Amniotic stem cell (primary cell): ENCODE data around the gene SLC8A3.

ENCODE experiments used
- DNase-seq: peaks from one replicate; lab custom pipeline; 2025; lab: John Stamatoyannopoulos, UW

SLC8A3 gene

DNA sequence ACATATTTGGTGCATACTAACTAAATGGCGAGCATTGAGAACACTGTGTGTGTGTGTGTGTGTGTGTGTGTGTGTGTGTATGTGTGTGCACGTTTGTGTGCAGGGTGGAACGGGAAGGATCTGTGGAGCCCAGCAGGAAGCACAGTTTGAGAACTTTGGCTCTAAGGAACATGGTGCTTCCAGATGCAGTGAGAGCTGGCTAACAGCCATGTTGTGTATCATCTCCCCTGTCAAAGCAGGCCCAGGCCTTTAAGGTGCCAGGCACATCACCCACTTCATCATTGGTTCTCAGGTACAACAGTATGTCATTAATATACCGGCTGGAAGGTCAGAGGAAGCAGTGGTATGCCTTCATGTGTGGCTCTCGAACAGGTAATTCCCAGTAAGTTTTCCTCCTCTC is 72.5 kb downstream of the SLC8A3 start:
- no peak for DNase-seq

DNA sequence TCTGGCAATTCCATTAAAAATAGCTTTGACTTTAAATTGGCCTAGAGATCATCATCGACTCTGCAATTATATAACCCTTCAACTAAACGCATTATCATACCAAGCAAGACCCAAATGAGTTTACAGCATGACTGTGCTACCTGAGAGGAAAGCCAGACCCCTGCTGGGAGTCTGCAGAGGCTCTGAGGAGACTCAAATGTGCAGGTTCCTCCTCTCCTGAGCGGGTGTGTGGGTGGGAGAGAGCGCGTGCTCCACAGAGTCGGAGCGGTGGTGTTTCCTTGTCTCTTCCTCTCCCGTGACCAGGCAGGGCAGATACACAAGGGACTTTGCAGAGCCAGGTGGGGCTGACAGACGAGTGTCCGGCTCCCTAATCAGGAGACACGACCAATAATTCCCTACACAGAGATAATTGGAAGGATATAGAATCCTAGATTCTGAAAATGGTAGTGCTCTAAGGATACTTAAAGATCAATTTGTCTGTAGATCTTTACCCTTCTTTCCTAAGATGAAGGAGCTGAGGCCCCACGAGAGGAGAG is 74.1 kb downstream of the SLC8A3 start:
- no peak for DNase-seq

DNA sequence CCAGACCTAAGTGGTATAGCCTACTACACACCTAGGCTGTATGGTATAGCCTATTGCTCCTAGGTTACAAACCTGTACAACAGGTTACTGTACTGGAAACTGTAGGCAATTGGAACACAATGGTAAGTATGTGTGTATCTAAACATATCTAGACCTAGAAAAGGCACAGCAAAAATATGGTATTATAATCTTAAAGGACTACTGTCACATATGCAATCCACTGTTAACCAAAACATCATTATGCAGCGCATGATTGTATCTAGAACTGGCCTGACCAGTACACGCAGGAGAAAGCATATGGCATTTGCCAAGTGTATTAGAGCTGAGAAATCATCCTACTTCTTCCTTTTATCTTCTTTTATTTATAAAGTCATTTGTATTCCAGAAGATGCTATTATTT is 75.5 kb downstream of the SLC8A3 start:
- DNase-seq: no peak

DNA sequence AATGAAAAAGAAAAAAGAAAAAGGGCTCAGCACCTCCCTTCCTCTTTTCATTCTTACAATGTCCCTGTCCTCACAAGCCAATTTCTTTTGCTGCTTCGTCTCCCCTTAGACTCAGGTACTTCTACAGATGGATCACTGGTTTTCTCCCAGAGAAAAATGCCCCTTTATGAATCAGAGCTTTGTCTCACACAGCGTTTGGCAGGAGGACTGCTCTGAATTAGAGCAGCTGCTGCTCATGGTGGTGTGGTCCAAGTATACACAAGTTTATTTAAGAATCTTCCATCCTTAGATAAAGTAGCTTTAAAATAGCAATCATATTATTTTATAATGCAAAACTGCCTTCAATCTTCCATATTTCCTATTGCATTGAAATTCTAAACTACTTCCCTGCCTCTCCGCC is 80.3 kb downstream of the SLC8A3 start:
- no peak for DNase-seq

DNA sequence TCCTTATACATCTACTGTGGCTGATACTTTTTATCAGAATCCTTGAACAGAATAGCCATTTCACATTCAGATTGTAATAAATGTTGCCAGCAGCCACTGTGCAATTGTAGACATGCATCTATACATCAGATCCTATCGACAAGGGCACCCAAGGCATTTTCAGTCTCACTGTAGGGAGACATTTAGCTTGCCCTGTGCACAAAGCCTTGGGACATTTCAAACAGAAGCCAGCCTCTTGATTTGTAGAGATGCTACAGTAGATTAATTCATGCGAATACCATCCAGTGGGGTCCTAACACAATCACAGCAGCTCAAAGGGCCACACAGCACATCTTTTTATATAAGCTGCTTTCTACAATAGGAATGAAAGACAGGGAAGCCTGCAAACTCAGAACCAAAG is 81.4 kb downstream of the SLC8A3 start:
- no peak for DNase-seq

DNA sequence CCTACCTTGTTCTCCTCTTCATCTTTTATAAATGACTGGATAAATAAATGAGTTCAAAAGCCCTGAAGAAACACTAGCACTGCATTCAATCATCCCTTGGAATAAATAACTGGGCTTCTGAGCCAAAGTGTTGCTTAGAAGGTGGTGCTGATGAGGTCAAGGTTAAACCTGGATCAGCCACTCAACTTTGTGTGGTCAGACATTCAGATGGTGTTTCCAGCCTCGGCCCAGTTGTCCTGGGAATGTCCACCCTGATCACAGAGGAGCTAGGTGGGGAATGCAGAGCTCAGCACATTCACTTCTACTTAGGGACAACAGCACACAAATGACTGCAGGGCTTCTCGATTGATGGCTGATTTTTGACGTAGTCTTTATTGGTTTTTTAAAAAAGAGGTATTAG is 88.7 kb downstream of the SLC8A3 start:
- DNase-seq: no peak

DNA sequence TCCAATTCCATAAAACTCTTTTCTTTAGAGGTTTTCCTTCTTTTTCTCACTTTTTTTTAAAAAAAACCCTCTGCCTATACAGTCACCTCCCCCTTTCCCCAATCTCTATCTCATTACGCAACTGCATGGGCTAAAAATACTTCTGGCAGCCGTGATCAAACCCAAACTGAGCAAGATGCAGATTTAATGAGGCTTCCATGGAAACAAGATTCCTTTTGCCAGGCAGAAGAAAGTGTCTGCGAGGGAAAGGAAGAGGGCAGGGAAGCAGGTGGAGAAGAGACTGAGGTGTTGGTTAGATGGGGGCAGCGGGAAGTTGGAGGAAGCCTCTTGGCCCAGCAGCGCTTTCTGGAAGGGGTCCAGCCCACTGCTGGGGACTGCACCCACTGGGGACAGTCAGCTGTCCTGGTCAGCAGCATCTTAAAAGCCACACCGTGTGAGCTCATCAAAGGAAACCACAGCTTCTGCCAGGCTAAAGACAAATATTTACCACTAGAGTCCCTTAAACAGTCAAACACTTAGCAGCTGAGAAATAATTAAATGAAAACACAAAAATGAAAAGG is 90.4 kb downstream of the SLC8A3 start:
- DNase-seq: no peak

DNA sequence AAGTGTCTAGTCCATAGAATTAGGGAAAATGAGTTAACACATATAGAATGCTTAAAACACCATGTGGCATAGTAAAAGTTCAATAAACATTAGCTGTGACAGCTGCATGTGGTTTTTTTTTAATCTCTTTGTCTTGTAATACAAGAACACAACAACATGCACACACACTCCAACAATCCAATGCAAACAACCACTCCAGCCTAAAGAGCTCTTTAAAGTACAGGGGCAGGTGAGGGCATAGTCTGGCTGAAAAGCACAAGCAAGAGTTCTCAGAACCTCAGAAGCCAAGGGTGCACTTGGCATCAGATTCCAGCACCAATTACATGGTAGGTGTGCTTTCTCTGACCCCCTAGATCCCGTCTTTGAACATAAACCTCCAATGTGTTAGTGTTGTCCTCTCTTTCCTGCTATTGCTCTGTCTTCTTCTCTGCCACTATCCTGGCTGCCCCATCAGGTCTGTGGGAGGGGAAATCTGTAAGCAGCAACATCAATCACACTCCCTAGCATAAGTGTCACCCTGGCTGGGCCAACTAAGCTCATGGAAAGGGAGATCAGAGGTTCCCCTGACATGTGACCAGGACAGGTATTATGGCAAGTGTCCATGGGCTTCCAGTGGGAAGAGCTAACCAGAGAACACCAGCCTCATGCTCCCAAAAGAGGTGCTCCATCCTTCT is 91.0 kb downstream of the SLC8A3 start:
- no peak for DNase-seq

DNA sequence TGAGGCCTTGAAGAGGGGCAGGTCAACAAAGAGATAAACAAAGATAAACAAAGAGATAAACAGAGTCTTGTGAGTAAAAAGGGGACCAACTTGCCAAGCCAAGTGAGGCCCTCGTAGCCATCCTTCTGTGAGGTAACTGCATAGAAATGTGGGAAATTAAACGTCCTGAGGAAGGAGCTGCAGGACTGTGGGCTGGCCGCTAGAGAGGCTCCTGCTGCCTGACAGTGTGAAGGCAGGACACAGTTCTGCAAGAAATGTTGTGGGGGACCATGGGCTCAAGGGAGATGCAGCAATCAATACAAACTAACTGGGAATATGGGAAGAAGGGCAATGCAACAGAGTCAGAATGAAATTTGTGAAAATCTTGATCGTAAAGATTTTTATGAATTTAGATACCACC is 91.9 kb downstream of the SLC8A3 start:
- no peak for DNase-seq

DNA sequence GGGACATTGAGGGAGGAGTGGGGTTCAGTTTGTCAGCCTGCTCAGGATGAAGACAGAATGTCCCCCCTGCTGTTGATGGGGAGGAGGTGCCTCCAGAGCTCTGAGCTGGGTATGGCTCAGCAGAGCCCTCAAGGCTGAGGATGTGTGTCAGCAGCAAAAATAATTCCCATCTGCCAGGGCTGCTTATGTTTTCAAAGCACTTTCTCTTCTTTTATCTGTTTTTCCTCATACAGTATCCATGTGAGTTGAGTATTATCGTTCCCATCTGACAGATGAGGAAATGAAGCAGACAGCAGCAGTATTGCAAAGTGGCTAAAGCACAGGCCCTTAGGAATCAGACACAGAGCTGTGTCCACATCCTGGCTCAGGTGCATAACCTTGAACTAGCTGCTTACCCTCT is 94.1 kb downstream of the SLC8A3 start:
- no peak for DNase-seq

DNA sequence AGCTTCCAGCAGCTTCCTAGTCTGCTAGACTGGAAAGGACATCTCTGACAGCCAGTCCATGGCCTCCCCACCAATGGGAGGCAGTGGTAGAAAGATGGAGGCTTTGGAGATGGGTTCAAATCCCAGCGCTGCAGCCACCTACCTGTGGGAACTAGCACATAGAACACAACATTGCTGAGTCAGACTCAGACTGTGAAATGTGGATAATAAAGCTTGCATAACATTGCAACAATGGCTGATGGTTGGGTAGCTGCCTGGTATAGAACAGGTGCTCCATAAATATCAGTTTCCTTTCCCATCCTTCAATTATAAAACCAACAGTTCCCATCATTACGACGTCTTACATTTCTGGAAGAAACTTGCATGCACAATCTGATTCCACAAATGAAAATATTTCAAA is 94.6 kb downstream of the SLC8A3 start:
- DNase-seq: no peak

DNA sequence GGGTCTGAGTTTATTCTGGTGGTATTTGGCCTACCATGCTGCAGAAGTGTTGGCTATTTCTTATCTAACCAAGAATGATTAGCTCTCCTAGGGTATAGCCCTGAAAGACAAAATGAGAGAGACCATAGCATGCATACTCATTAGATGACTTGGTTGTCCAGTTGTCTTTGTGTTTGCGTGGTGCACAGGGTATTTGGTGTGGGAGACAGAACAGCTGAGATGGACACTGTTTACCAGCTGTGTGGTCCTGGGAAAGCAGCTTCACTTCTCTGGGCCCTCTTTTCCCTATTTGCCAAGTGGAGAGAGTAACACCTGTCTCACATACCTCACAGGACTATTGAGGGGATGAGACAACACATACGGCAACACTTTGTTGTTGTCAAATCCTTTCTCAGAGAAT is 95.6 kb downstream of the SLC8A3 start:
- no peak for DNase-seq

DNA sequence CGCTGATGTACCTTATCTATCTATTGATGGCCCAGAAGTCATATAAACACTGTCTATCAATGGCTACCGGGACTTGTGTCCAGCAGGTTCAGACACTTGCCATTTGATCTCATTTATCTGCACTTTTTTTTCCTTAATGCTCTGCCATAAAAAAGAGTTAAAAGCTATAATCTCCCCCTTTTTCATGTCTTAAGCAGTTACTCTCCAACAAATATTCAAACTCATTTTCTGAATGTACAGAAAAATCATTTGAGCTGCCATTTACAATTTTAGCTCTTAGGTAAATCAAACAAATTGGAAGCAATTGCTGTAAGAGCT is 101.4 kb downstream of the SLC8A3 start:
- no peak for DNase-seq

DNA sequence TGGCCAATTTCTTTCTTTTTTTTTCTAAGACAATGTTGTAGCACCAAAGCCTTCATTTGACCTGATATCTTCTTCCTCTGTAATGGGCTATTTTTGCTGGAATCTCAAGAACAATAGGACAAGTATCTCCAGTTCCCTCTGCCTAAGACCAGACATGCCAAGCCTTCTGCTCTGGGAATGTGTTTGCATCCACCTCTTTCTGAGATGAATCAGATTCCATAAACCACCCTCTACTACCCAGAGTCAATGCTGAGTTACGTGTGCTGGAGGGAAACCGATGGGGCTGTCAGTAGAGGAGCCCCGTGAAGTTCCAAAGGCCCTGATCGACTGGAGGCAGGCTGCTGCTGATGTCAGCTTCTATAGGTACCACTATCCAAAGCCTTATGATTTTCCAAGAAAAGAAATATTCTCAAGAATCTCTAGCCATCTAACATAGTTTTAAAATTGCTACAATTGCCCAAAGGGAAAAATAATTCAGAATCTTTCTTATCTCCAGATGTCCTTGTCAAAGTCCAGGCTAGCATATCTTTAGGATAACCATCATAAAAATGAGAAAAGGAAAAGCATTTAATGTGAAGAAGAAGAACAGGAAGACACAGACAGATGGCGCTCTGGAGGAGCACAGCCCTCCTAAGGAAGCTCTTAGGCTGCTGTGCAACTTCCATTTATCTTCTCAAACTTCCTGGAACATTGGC is 101.9 kb downstream of the SLC8A3 start:
- no peak for DNase-seq

DNA sequence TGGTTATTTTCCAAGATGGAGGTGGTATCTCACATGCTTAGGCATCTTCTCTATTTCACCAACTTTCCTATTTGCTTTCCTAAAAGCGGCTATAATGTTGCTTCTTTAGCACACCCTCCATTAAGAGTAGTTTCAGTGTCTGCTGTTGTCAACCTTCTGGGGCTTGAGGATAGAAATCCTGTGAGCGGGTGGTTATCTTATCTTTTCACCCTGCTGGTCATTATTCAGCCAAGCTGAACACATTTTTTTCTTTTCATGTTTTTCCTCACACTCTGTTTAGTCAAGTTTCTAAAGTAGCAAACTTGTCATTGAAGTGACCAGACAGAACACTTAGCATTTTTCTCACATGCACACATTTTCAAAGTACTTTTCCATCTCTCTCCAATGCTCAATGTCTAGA is 104.5 kb downstream of the SLC8A3 start:
- no peak for DNase-seq

DNA sequence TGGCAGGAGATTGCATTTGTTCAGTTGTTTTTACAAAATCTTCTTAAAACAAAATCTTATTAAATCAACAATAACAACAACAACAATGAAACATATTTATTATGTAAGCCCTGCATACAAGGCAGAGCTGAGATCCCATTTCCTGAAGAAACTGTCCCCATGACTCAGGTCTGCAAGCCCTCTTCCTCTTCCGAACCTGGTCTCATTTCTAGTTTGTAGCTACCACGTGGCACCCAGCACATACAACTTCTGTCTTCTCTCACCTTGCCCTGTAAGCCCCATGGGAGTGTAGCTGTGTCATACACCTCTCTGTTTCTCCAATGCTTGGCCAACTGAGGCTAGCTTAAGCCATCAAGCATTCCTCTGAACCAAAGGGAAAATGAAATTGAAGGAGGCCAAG is 106.4 kb downstream of the SLC8A3 start:
- no peak for DNase-seq

DNA sequence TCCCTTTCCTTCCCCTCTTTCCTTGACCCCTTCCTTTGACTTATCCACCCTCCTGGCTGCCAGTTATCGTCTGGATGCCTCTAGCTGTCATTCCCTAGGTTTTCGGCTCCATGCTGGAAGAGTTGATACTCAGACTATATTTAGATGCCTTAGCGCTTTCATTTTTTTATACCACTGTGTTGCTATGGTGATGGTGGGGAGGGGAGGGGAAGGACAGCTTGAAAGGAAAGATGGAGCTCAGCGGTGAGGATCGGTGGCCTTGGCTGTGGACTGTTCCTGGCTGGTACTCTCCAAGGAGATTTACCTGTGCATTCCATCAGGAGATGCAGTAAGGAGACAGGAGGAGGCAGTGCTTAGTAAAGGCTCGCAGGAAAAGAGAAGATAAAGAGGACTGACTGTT is 108.7 kb downstream of the SLC8A3 start:
- DNase-seq: no peak

DNA sequence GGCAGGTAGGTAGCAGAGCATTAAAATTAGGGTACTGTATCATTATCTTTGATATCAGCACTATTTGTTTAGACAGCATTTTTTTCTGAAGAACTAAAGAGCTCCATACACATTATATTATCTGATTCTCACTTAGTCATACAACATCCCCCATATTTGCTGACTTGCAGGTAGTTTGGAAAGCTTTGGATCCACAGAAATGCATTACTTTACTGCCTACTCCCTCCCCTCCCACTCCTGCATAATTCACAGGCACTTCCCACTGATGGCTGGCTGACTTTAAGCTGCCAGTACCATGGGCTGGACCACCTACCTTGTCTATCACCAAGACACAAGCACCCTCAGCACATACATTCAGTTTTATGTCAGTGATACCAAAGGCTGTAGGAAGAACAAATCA is 110.4 kb downstream of the SLC8A3 start:
- no peak for DNase-seq

DNA sequence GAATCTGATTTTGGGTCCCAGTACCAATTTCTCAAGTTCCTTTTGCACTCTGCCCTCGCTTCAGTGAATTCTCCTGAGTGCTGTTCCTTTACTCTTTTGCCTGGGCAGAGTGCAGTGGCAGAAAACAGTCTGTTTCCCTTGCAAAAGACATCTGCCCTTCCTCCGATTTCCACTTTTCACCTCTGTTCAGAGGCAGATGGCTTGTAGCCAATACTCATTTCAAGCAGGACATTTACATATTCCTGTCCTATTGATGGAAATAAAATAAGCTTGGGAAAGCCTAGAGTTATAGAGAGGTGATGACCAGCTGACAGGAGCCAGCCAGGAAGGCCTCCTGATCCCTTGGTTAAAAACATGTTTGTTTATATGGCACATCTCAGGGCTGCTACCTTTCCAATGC is 111.0 kb downstream of the SLC8A3 start:
- no peak for DNase-seq

DNA sequence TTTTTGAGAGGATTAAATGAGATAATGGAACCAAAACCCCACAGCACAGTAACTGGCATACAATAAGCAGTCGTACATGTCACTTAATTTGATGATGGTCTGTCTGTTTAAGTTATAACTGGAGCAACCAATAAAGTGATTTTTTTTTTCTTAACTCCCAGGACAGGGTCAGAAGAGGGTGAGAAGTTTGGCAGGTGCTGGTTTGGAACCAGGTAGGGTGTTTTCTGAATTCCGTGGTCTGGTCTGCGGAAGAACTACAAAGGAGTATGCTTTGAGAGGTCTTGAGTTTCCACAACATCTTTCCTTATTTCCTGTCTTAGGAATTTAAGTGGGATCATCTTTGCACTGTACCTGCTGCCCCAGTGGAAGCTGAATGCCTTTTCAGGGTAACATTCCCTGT is 111.7 kb downstream of the SLC8A3 start:
- no peak for DNase-seq

DNA sequence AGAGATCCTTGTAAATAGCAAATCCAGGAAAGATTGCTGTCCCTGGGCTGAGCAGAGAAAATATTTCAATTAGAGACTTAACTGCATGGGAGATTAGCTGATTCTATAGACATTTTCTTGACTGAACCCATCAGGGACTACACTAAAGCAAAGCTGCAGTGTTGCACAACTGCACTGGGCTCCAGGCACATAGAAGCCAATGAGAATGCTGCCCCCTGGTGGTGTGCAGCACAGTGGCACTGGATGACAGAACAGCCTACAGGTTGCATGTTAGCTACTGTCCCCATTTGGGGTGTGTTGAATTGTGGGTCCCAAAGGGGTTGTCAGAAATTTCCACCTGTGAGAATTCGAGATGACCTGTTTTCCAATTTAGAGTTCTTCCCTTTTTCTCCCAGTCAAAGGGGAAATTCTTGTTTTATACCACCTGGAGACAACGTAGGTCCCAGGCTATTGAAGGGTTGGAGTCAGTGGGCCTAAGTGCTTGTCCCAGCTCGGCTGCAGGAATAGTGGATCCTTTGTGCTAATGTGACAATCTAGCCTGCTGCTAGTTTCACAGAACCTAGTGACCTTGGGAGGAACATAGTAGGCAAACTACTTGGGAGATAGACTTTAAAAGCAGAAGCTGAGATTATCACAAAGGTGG is 114.7 kb downstream of the SLC8A3 start:
- no peak for DNase-seq

DNA sequence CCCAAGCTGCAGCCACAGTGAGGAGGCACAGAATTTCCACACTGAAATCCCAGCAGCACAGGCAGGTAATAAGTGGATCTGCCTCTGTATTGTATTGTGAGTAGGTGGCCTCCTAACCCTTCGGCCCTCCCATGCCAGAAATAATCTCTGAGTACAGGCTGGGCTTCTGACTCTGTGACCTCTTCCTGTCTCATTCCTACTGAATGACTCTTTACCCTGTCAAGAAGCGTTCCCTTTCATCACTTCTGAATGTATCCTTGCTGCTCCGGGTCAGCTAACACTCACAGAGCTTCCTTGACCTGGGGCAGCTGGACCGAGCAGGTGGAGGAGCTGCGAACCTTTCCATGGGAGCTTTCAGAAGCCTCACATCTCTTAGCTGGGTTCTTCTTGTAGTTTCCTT is 119.6 kb downstream of the SLC8A3 start:
- no peak for DNase-seq

DNA sequence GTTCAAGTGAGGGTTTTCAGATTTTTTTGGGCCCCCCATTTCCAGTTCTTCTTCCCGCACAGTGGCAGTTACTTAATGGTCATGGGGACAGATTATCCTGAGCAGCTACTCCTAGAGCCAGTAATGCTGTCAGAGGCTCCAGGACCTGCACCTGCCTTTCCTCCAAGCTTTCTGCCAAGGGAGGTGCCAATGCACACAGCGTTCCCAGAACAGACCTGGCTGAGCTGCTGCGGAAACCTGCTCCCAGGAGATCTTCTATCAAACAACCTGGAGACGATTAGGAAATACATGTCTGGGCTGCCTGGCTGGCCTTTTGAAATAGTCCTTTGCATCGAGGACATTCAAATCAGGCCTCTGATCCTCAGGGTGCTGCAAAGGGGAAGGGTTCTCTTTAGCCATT is 120.9 kb downstream of the SLC8A3 start:
- DNase-seq: no peak
